GM18951 (cell line): ENCODE results near the gene GNB1L.

ENCODE experiments used
- POLR2A ChIP-seq: IDR thresholded peaks from 4 replicates; pipeline ENCODE4 v1.6.1; 2011; ENCODE audit warnings: mild to moderate bottlenecking; ENCODE audit not compliant: insufficient read length, insufficient read depth; ENCODE audit errors: extremely low read depth
- in situ Hi-C: fragments of 300-500 bp; cut with MboI; formaldehyde crosslinking; loops from one replicate; pipeline ENCODE4 v1.12.0; 2022; ENCODE audit warnings: low sequenced_read_pairs, mixed read lengths, inconsistent platforms; ENCODE audit not compliant: unreplicated experiment

The GNB1L gene

GRCh38 chr22:19759427-19760057, 95.1 kb downstream of the GNB1L start:
- in situ Hi-C loops = no loop called here
- TF ChIP-seq POLR2A = no peak

DNA sequence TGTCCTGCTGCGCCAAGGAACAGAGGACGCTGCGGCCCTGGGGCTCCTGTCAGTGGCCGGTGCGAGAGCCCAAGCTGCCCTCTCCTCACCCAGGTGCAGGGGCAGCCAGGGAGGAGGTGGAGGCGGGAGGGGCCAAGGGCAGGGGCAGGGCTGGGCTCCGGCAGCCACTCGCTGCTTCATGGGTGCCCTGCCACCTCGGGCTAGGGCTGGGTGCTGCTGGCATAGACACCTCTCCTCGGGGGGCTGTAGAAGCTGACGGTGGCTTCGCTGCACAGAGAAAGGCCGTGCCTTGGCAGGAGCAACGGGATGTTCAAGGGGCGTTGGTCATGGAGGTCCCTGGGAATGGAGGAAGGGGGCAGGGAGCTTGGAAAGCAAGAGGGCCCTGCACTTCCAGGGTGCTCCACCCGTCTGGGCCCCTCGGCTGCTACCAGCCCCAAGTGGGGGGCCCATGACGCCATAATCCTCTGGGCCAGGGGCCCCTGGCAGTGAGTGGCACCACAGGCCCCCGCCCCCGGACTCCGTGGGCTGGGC, 95.7 kb downstream of the GNB1L start:
- in situ Hi-C loops = no loop called here
- TF ChIP-seq POLR2A = no peak

- in situ Hi-C loops = no loop called here
- no peak for TF ChIP-seq POLR2A
Observed at GRCh38 chr22:19757985-19758895, 96.4 kb downstream of the GNB1L start.

GRCh38 chr22:19757140-19757984, 97.3 kb downstream of the GNB1L start:
- in situ Hi-C loops = no loop called here

GRCh38 chr22:19756288-19757128, 98.2 kb downstream of the GNB1L start:
- no peak for TF ChIP-seq POLR2A
- in situ Hi-C loops = no loop called here

More at GRCh38 chr22:19757140-19757984, 97.3 kb downstream of the GNB1L start:
- no peak for TF ChIP-seq POLR2A

DNA sequence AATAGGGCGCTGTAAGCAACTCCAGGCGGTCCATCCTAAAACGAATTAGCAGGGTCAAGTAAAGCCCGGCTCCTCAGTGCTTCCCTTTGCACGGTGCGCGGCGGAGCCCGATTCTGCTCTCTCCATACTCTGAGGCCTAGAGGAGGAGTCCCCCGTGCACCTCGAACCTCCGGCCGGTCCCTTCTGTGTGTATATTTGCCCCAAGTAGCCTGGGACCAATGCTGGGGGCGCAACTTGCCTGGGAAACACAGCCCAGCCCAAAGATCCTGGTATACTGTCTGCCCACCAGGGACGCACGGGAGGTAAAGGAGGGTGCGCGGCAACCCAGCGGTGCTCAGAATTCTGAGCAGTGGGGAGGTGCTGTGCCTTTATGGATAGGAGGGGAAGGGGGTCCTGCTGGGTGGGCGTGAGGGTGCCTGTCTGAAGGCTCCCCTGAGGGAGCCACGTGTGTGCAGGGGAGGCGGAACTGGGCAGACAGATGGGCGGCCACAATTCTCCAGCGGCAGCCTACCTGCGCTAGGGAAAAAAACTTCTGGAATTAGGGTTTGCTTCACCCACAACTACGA, 98.9 kb downstream of the GNB1L start:
- in situ Hi-C loops = no loop called here
- no peak for TF ChIP-seq POLR2A

GRCh38 chr22:19755145-19755710, 99.4 kb downstream of the GNB1L start:
- no peak for TF ChIP-seq POLR2A
- in situ Hi-C loops = no loop called here

- TF ChIP-seq POLR2A = no peak
- in situ Hi-C loops = no loop called here
Observed at GRCh38 chr22:19754701-19755144, 100.0 kb downstream of the GNB1L start.

DNA sequence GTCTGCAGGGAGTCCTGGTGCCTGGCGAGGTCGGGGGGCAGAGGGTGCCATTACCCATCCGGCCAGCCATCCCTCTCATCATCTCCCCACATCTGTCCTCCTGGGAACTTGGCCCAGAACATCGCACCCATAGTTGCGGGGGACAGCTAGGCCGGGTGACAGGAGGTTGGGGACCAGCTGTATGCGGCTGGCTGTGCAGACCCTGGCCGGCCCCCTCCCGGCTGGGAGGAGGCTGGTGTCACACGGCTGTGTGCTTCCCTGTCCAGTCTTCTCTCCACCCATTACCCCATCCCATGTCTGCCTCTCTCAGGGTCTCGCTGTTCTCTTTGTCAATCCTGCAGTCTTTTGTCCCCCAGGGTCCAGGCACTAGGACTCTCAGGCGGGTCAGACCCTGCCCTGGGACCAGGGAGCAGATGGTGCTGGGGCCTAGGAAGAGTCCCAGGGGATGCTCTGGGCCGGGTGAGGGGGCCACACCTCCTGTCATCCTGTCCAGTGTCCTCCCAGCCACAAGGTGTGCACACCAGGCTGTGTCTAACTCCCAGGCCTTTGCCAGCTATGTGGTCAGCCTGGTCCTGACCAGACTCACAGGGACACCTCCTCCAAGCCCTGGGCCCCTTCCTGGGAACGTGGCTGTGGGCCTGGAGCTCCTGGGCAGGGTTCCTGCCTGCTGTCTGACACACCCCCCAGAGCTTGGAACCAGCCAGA, 100.5 kb downstream of the GNB1L start:
- TF ChIP-seq POLR2A = no peak
- in situ Hi-C loops = no loop called here

DNA sequence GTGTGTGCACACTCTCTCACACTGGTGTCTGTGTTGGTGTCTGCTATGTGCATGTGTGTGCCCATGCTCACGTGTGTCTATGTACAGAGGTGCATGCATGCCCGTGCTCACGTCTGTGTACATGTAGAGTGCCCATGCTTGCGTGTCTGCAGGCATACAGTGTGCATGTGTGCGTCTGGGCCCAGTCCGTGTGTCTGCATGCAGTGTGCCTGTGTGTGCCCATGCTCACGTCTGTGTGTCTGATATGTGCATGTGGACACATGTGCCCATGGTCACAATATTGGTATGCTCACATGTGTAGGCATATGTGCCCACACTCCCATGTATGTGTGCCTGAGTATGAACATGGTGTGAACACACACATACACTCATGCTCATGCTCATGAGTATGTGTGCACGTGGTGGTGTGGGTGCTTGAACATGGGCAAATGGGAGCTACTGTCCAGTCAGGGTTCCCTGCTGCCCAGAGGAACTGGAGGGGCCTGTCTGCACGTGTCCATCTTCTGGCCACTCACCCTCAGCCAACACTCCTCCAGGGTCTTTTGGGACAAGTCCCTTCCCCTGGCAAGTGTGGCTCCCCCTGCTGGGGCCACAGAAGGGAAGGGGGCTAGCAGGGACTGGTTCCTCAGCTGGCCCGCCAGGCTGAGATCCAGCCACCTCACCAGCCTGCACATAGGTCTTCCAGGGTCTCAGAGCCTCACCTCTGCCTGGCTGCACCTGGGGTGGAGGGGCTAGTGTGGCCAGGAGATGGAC, 101.4 kb downstream of the GNB1L start:
- in situ Hi-C loops = no loop called here
- TF ChIP-seq POLR2A = no peak
